GM19467 (cell line): Measurements from ENCODE around the gene CAMKK2.
"Not testable (repeated sequence)": the region's sequence is repeated elsewhere in the genome, so short reads cannot be mapped to it uniquely, and the experiment has no call there.

Source experiments
- ATAC-seq: cut with Tn5 transposase; IDR thresholded peaks from one replicate; pipeline ENCODE4 v1.9.1; 2021; ENCODE audit warnings: mild to moderate bottlenecking, moderate library complexity; ENCODE audit not compliant: unreplicated experiment

CAMKK2 gene

GRCh38 chr12:121296618-121297434 is at the start of gene CAMKK2:
Gene CAMKK2 (minus strand): TSS chr12:121296709. CDS start chr12:121274526, 22,183 bp downstream.
- ATAC-seq, result peak; percentile 75

GRCh38 chr12:121345151-121345815 is 48.8 kb upstream of the CAMKK2 start:
- ATAC-seq, result no peak

- no peak for ATAC-seq
These were observed 48.0 kb upstream of the CAMKK2 start for GRCh38 chr12:121344506-121344905.

- no peak for ATAC-seq
These were observed 40.9 kb upstream of the CAMKK2 start for GRCh38 chr12:121337416-121337815.

GRCh38 chr12:121334513-121335343 is 38.2 kb upstream of the CAMKK2 start:
- ATAC-seq, result no peak

GRCh38 chr12:121333747-121334146 is 37.2 kb upstream of the CAMKK2 start:
- ATAC-seq, result no peak

GRCh38 chr12:121331248-121331647 is 34.7 kb upstream of the CAMKK2 start:
- ATAC-seq, result no peak

- no peak for ATAC-seq
These were observed 34.2 kb upstream of the CAMKK2 start for GRCh38 chr12:121330692-121331091.

GRCh38 chr12:121330195-121330594 is 33.7 kb upstream of the CAMKK2 start:
- no peak for ATAC-seq

- no peak for ATAC-seq
These were observed 32.1 kb upstream of the CAMKK2 start for GRCh38 chr12:121328620-121329019.

GRCh38 chr12:121326996-121327674 is 30.6 kb upstream of the CAMKK2 start:
- no peak for ATAC-seq

GRCh38 chr12:121325922-121326396 is 29.4 kb upstream of the CAMKK2 start:
- ATAC-seq, result no peak

GRCh38 chr12:121323908-121324307 is 27.4 kb upstream of the CAMKK2 start:
- no peak for ATAC-seq

- ATAC-seq, result no peak
These were observed 21.6 kb upstream of the CAMKK2 start for GRCh38 chr12:121318121-121318520.

GRCh38 chr12:121314431-121314830 is 17.9 kb upstream of the CAMKK2 start:
- ATAC-seq, result no peak

- ATAC-seq, result not testable (repeated sequence)
These were observed 13.7 kb upstream of the CAMKK2 start for GRCh38 chr12:121310231-121310630.

- not testable (repeated sequence) for ATAC-seq
These were observed 10.9 kb upstream of the CAMKK2 start for GRCh38 chr12:121307397-121307796.

- no peak for ATAC-seq
These were observed 7.8 kb upstream of the CAMKK2 start for GRCh38 chr12:121304306-121304705.

GRCh38 chr12:121301876-121302275 is 5.4 kb upstream of the CAMKK2 start:
- ATAC-seq, result no peak

- ATAC-seq, result no peak
These were observed 3.7 kb upstream of the CAMKK2 start for GRCh38 chr12:121300083-121300819.
